Activated CD4-positive, alpha-beta T cell treated with anti-CD3 and anti-CD28 coated beads, Interleukin-2, amount 10 ng/mL, durations not matched to agents 7 days and 5 days (primary cell): ENCODE measurements around the gene SLC31A2. TPM values are rescaled to one million over a fixed set of nuclear protein-coding genes. Genes with fewer than 3 reads are reported as not detected.
"Not testable (repeated sequence)": the region's sequence is repeated elsewhere in the genome, so short reads cannot be mapped to it uniquely, and the experiment has no call there.

Source experiments
- CTCF ChIA-PET: fragments of 350-600 bp; sonication (Branson Sonifier 250); formaldehyde crosslinking; loops from one replicate; lab custom pipeline; 2021; ENCODE audit warnings: antibody characterized with exemption; lab: Charles Lee
- POLR2A ChIA-PET: fragments of 350-600 bp; sonication (Branson Sonifier 250); formaldehyde crosslinking; loops from one replicate; lab custom pipeline; 2021; ENCODE audit warnings: antibody characterized with exemption; lab: Charles Lee
- DNase-seq: peaks from one replicate; pipeline ENCODE4 v3.0.0-alpha.2; 2020
- H3K27ac Mint-ChIP-seq: one replicate; pipeline ENCODE4 v1.8.0; 2021; ENCODE audit warnings: mild to moderate bottlenecking, moderate library complexity, mixed read lengths
- H3K27me3 Mint-ChIP-seq: one replicate; pipeline ENCODE4 v1.8.0; 2021; ENCODE audit warnings: mixed read lengths
- H3K36me3 Mint-ChIP-seq: one replicate; pipeline ENCODE4 v1.8.0; 2021; ENCODE audit warnings: low read depth, mixed read lengths
- H3K4me1 Mint-ChIP-seq: one replicate; pipeline ENCODE4 v1.8.0; 2021; ENCODE audit warnings: mixed read lengths
- H3K4me3 Mint-ChIP-seq: one replicate; pipeline ENCODE4 v1.8.0; 2021; ENCODE audit warnings: mild to moderate bottlenecking, moderate library complexity, mixed read lengths
- H3K9me3 Mint-ChIP-seq: one replicate; pipeline ENCODE4 v1.8.0; 2021; ENCODE audit warnings: mixed read lengths
- total RNA-seq, 2 experiments: library from RNA; stranded (reverse); gene quantifications; one replicate each; pipeline ENCODE4 v1.2.3, GENCODE V29; 2021

The SLC31A2 gene
- total RNA-seq: 1 to 10 TPM; 2.5 to 3.0 TPM

- ChIA-PET CTCF (interaction anchor here (0.6 to 1.7 kb wide), 6 partner anchors 9 to 1545 kb away, joined by 3 to 6 read pairs (median 4); no protein-coding TSS in a partner anchor), POLR2A (no interaction called here)
- peak within 1 kb of the TSS; percentile 69 for H3K27ac Mint-ChIP-seq
- peak; percentile 88 for DNase-seq
- H3K27me3 Mint-ChIP-seq: peaks cover 14% of the 10 kb centered on the region
- H3K4me3 Mint-ChIP-seq: peak within 1 kb of the TSS; percentile 72
- peaks cover under 1% of the 10 kb centered on the region for H3K36me3 Mint-ChIP-seq
- no peaks in the 10 kb centered on the region for H3K9me3 Mint-ChIP-seq
- peaks cover 27% of the 10 kb centered on the region for H3K4me1 Mint-ChIP-seq
These were observed at the start of gene SLC31A2 for GRCh38 chr9:113150670-113151611. Gene SLC31A2 (plus strand): TSS chr9:113151007. CDS start chr9:113151075, 68 bp downstream.

- H3K36me3 Mint-ChIP-seq, H3K4me3 Mint-ChIP-seq, H3K27me3 Mint-ChIP-seq, H3K27ac Mint-ChIP-seq, POLR2A ChIA-PET, H3K4me1 Mint-ChIP-seq, CTCF ChIA-PET, DNase-seq, H3K9me3 Mint-ChIP-seq: not testable (repeated sequence)
These were observed 45.5 kb upstream of the SLC31A2 start for GRCh38 chr9:113105345-113105744.

- H3K36me3 Mint-ChIP-seq, H3K27me3 Mint-ChIP-seq, DNase-seq, POLR2A ChIA-PET, H3K4me3 Mint-ChIP-seq, H3K4me1 Mint-ChIP-seq, H3K27ac Mint-ChIP-seq, H3K9me3 Mint-ChIP-seq: not testable (repeated sequence)
- CTCF ChIA-PET: interaction anchor here (0.7 to 1.3 kb wide), 6 partner anchors 13 to 547 kb away, joined by 3 to 4 read pairs (median 3); partner anchors contain the start of gene FKBP15
These were observed 39.5 kb upstream of the SLC31A2 start for GRCh38 chr9:113111065-113111951.

GRCh38 chr9:113112706-113113510 lies 37.9 kb upstream of the SLC31A2 start:
- DNase-seq, H3K9me3 Mint-ChIP-seq, H3K27ac Mint-ChIP-seq, H3K4me1 Mint-ChIP-seq, POLR2A ChIA-PET, H3K27me3 Mint-ChIP-seq, H3K36me3 Mint-ChIP-seq, H3K4me3 Mint-ChIP-seq: not testable (repeated sequence)
- CTCF ChIA-PET: interaction anchor here (0.6 to 1.3 kb wide), 10 partner anchors 11 to 546 kb away, joined by 3 to 5 read pairs (median 3); partner anchors contain the start of gene FKBP15

GRCh38 chr9:113118829-113119228 lies 32.0 kb upstream of the SLC31A2 start:
- H3K4me1 Mint-ChIP-seq, H3K36me3 Mint-ChIP-seq, H3K9me3 Mint-ChIP-seq, H3K4me3 Mint-ChIP-seq, H3K27ac Mint-ChIP-seq, CTCF ChIA-PET, H3K27me3 Mint-ChIP-seq, POLR2A ChIA-PET, DNase-seq: not testable (repeated sequence)

GRCh38 chr9:113125386-113126035 lies 25.3 kb upstream of the SLC31A2 start:
- POLR2A ChIA-PET: no interaction called here

GRCh38 chr9:113129466-113129865 lies 21.3 kb upstream of the SLC31A2 start:
- no peaks in the 10 kb centered on the region for H3K36me3 Mint-ChIP-seq

More at GRCh38 chr9:113125386-113126035, 25.3 kb upstream of the SLC31A2 start:
- Mint-ChIP-seq H3K9me3 (no peaks in the 10 kb centered on the region), H3K4me3 (no peak overlapping the region), H3K27me3 (peaks cover 15% of the 10 kb centered on the region), H3K36me3 (no peaks in the 10 kb centered on the region), H3K4me1 (peaks cover 9% of the 10 kb centered on the region), H3K27ac (no peak overlapping the region)
- CTCF ChIA-PET: no interaction called here
- no peak for DNase-seq

GRCh38 chr9:113129884-113130283 lies 20.9 kb upstream of the SLC31A2 start:
- H3K27ac Mint-ChIP-seq: no peak overlapping the region
- CTCF ChIA-PET: no interaction called here
- H3K4me1 Mint-ChIP-seq: peaks cover 9% of the 10 kb centered on the region
- no peaks in the 10 kb centered on the region for H3K9me3 Mint-ChIP-seq
- no peaks in the 10 kb centered on the region for H3K36me3 Mint-ChIP-seq
- H3K4me3 Mint-ChIP-seq: no peak overlapping the region
- POLR2A ChIA-PET: no interaction called here
- no peak for DNase-seq
- H3K27me3 Mint-ChIP-seq: peaks cover 33% of the 10 kb centered on the region

More at GRCh38 chr9:113129466-113129865, 21.3 kb upstream of the SLC31A2 start:
- ChIA-PET POLR2A (no interaction called here), CTCF (no interaction called here)
- Mint-ChIP-seq H3K9me3 (no peaks in the 10 kb centered on the region), H3K27ac (no peak overlapping the region), H3K4me3 (no peak overlapping the region), H3K4me1 (peaks cover 9% of the 10 kb centered on the region), H3K27me3 (peaks cover 33% of the 10 kb centered on the region)
- no peak for DNase-seq

- no peaks in the 10 kb centered on the region for H3K9me3 Mint-ChIP-seq
- no peak overlapping the region for H3K4me3 Mint-ChIP-seq
- H3K36me3 Mint-ChIP-seq: no peaks in the 10 kb centered on the region
- peak; percentile 32 for DNase-seq
- H3K27me3 Mint-ChIP-seq: peaks cover 33% of the 10 kb centered on the region
- ChIA-PET POLR2A (no interaction called here), CTCF (interaction anchor here (0.6 to 1.5 kb wide), 3 partner anchors 14 to 143 kb away, joined by 3 to 5 read pairs (median 3); partner anchors contain the start of genes CDC26, FKBP15 and SLC31A1)
- no peak overlapping the region for H3K27ac Mint-ChIP-seq
- H3K4me1 Mint-ChIP-seq: peaks cover under 1% of the 10 kb centered on the region
These were observed 19.1 kb upstream of the SLC31A2 start for GRCh38 chr9:113131689-113132151.

- Mint-ChIP-seq H3K27ac (no peak overlapping the region), H3K27me3 (peaks cover 15% of the 10 kb centered on the region), H3K36me3 (no peaks in the 10 kb centered on the region), H3K4me1 (no peaks in the 10 kb centered on the region), H3K4me3 (no peak overlapping the region), H3K9me3 (peaks cover 4% of the 10 kb centered on the region)
- DNase-seq: no peak
- ChIA-PET POLR2A (no interaction called here), CTCF (no interaction called here)
These were observed 13.3 kb upstream of the SLC31A2 start for GRCh38 chr9:113137196-113138168.

- CTCF ChIA-PET: interaction anchor here (1.0 kb wide), 1 partner anchor 11 kb away, joined by 3 read pairs; no protein-coding TSS in a partner anchor
- Mint-ChIP-seq H3K27me3 (peaks cover 16% of the 10 kb centered on the region), H3K4me3 (no peak overlapping the region), H3K27ac (no peak overlapping the region), H3K36me3 (no peaks in the 10 kb centered on the region), H3K4me1 (no peaks in the 10 kb centered on the region), H3K9me3 (peaks cover 4% of the 10 kb centered on the region)
- DNase-seq: no peak
- POLR2A ChIA-PET: no interaction called here
These were observed 12.0 kb upstream of the SLC31A2 start for GRCh38 chr9:113138760-113139159.
